ENCODE measurements around the gene SSC4D.
"Not testable (repeated sequence)": the region's sequence is repeated elsewhere in the genome, so short reads cannot be mapped to it uniquely, and the experiment has no call there.

- TF ChIP-seq EZH2phosphoT487 (IDR thresholded peaks at IDR 0.05; ENCODE audit: insufficient read depth, low read depth); EZH2 (IDR thresholded peaks at IDR 0.05; ENCODE audit: insufficient read depth, poor library complexity, severe bottlenecking): not testable (repeated sequence)
These were observed 34.3 kb upstream of the SSC4D start for GRCh38 chr7:76443846-76444245.
